Thoracic aorta (tissue), 2 donors: ENCODE results near the gene CFH. TPM values are rescaled to one million over a fixed set of nuclear protein-coding genes. Genes with fewer than 3 reads are reported as not detected.
"Not testable (repeated sequence)": the region's sequence is repeated elsewhere in the genome, so short reads cannot be mapped to it uniquely, and the experiment has no call there.

ENCODE experiments used
- ATAC-seq: fragments of 150-250 bp; one replicate; pipeline ENCODE4 v1.8.0; 2017; ENCODE audit warnings: low read depth; ENCODE audit not compliant: insufficient number of reproducible peaks, low FRiP score
- DNase-seq: peaks from one replicate; pipeline ENCODE4 v3.0.0-alpha.2; 2020; ENCODE audit warnings: low spot score
- H3K27ac ChIP-seq, 2 donors: fragments of 200-600 bp; sonication (generic); 1 replicate in 1 of 2; 2 replicates in 1 of 2; pipeline ENCODE4 v1.5.1; 2016; ENCODE audit warnings: mild to moderate bottlenecking in 2 of 2, moderate library complexity in 2 of 2
- H3K27me3 ChIP-seq: fragments of 200-600 bp; sonication (generic); replicated peaks from 2 replicates; pipeline ENCODE4 v1.6.0; 2016; ENCODE audit warnings: mild to moderate bottlenecking; ENCODE audit not compliant: insufficient read depth
- H3K36me3 ChIP-seq: fragments of 200-600 bp; sonication (generic); one replicate; pipeline ENCODE4 v1.5.1; 2016
- H3K4me1 ChIP-seq, 2 donors: fragments of 200-600 bp; sonication (generic); 1 replicate in 1 of 2; 2 replicates in 1 of 2; pipeline versions ENCODE4 v1.5.1 to v1.6.0; 2016; ENCODE audit warnings: low read depth in 2 of 2, mild to moderate bottlenecking in 1 of 2; ENCODE audit not compliant: control insufficient read depth in 1 of 2
- H3K4me3 ChIP-seq: fragments of 200-600 bp; sonication (generic); 2 replicates; pipeline ENCODE4 v1.5.1; 2016; ENCODE audit warnings: mild to moderate bottlenecking
- H3K9me3 ChIP-seq: fragments of 200-600 bp; sonication (generic); 2 replicates; pipeline ENCODE4 v1.5.1; 2016
- CTCF ChIP-seq: fragments of 200-600 bp; sonication (generic); IDR thresholded peaks from one replicate; pipeline ENCODE4 v1.5.1; 2019; ENCODE audit warnings: antibody characterized with exemption
- total RNA-seq, 2 donors: library from RNA; depleted of rRNA; stranded (reverse); fragments of >200 nt; gene quantifications; one replicate each; pipeline versions ENCODE4 v1.1.0 to v1.2.3, GENCODE V29; 2016

Gene CFH
- total RNA-seq, 2 donors from 2014 or later, result 381 to 467 TPM

GRCh38 chr1:196638466-196638865 lies 13.4 kb upstream of the CFH start:
- Histone ChIP-seq H3K27ac (no peak overlapping the region), H3K27me3 (no peaks in the 10 kb centered on the region), H3K9me3 (no peaks in the 10 kb centered on the region), H3K4me3 (no peak overlapping the region), H3K4me1 (no peaks in the 10 kb centered on the region), H3K36me3 (no peaks in the 10 kb centered on the region)
- TF ChIP-seq CTCF, result no peak
- ATAC-seq (no peak), DNase-seq (no peak)

GRCh38 chr1:196639291-196639690 lies 12.6 kb upstream of the CFH start:
- not testable (repeated sequence) for H3K4me3 ChIP-seq, H3K9me3 ChIP-seq, H3K4me1 ChIP-seq, ATAC-seq, H3K36me3 ChIP-seq, H3K27ac ChIP-seq, DNase-seq, H3K27me3 ChIP-seq

- Histone ChIP-seq H3K27me3 (no peaks in the 10 kb centered on the region), H3K4me1 (no peaks in the 10 kb centered on the region), H3K9me3 (no peaks in the 10 kb centered on the region), H3K36me3 (no peaks in the 10 kb centered on the region), H3K27ac (no peak overlapping the region), H3K4me3 (no peak overlapping the region)
- no peak for ATAC-seq
- DNase-seq, result no peak
- TF ChIP-seq CTCF, result no peak
Observed at GRCh38 chr1:196640976-196641375, 10.9 kb upstream of the CFH start.

GRCh38 chr1:196649990-196650389 lies 1.9 kb upstream of the CFH start:
- no peak overlapping the region for H3K4me3 ChIP-seq
- no peaks in the 10 kb centered on the region for H3K27me3 ChIP-seq
- H3K4me1 ChIP-seq, result no peaks in the 10 kb centered on the region
- H3K27ac ChIP-seq, result no peak overlapping the region
- H3K9me3 ChIP-seq, result no peaks in the 10 kb centered on the region
- no peaks in the 10 kb centered on the region for H3K36me3 ChIP-seq
- ATAC-seq, result no peak
- TF ChIP-seq CTCF, result no peak
- no peak for DNase-seq

- H3K4me3 ChIP-seq, result no peak overlapping the region
- no peaks in the 10 kb centered on the region for H3K4me1 ChIP-seq
- no peak overlapping the region for H3K27ac ChIP-seq
- no peak for DNase-seq
- H3K27me3 ChIP-seq, result no peaks in the 10 kb centered on the region
- H3K9me3 ChIP-seq, result no peaks in the 10 kb centered on the region
- H3K36me3 ChIP-seq, result no peaks in the 10 kb centered on the region
- TF ChIP-seq CTCF, result no peak
- ATAC-seq, result no peak
Observed at GRCh38 chr1:196650403-196650802, 1.4 kb upstream of the CFH start.

GRCh38 chr1:196651079-196651478 lies 764 bp upstream of the CFH start:
- no peaks in the 10 kb centered on the region for H3K9me3 ChIP-seq
- no peak for DNase-seq
- no peaks in the 10 kb centered on the region for H3K4me1 ChIP-seq
- peak overlapping the region; percentile 62 for H3K4me3 ChIP-seq
- no peak for ATAC-seq
- no peaks in the 10 kb centered on the region for H3K36me3 ChIP-seq
- H3K27me3 ChIP-seq, result no peaks in the 10 kb centered on the region
- H3K27ac ChIP-seq, result no peak overlapping the region
- TF ChIP-seq CTCF, result no peak
